Activated CD8-positive, alpha-beta memory T cell treated with anti-CD3 and anti-CD28 coated beads for 48 hours (primary cell): ENCODE data around the gene AMZ1.
"Not testable (repeated sequence)": the region's sequence is repeated elsewhere in the genome, so short reads cannot be mapped to it uniquely, and the experiment has no call there.

Experiments
- DNase-seq, 3 experiments: peaks; one replicate each; pipeline ENCODE4 v3.0.0-alpha.2; 2020; ENCODE audit warnings: low read depth in 2 of 3, low spot score in 2 of 3

The AMZ1 gene

GRCh38 chr7:2689951-2690705 is 2.1 kb downstream of the AMZ1 start:
- DNase-seq, result no peak

DNA sequence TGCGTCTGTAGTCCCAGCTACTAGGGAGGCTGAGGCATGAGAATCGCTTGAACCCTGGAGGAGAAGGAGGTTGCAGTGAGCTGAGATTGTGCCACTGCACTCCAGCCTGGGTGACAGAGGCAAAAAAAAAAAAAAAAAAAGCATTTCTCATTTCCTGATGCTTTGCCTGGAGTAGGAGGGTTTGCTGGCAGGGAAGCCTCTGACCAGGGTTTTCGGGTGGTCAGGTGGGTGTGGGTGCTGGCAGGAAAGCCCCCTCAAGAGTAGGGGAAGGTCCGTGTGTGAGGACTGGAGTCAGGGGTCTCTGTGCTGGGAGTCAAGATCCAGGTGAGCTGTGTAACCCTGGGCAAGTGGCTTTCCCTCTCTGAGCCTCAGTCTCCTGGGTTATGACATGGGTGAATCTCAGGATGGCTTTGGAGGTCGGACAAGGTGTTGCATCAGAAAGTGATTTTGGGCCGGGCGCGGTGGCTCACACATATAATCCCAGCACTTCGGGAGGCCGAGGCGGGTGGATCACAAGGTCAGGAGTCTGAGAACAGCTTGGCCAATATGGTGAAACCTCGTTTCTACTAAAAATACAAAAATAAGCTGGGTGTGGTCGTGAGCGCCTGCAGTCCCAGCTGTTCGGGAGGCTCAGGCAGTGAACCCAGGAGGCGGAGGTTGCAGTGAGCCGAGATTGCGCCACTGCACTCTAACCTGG is 3.2 kb downstream of the AMZ1 start:
- DNase-seq, result no peak

DNA sequence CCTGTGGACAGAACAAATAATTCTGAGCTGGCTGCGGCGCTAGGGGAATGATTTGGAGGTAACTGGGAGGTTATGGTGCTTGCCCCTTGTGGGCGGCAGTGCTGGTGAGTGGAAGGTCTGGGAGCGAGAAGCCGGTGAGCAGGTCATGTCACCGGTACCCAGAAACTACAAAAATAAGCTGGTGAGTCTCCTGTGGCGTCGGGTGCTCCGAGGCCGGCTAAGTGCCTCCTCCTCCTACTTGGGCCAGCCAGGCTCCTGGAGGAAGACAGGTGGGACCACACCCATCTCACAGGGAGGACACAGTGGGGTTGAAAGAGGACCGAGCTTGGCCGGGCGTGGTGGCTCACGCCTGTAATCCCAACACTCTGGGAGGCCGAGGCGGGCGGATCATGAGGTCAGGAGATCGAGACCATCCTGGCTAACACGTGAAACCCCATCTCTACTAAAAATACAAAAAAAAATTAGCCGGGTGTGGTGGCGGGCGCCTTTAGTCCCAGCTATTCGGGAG is 4.0 kb downstream of the AMZ1 start:
- not testable (repeated sequence) for DNase-seq

DNA sequence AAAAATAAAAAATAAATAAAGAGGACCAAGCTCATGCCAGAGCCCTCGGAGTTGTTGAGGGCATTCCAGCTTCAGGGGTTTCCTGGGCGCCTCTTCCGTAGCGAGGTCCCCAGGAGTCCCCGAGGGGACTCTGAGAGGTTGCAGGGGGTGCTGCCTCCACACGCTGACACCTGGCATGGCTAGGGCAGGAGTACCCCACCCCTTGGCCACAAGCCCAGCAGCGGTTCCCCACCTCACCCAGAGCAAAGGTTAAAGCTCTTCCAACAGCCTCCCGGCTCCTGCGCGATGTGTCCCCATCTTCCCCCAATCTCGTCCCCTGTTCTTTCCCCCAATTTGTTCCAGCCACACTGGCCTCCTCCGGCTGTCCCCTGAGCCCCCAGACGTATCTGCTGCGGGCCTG is 4.5 kb downstream of the AMZ1 start:
- no peak for DNase-seq

- not testable (repeated sequence) for DNase-seq
These were observed 5.6 kb downstream of the AMZ1 start for GRCh38 chr7:2693420-2694121.

DNA sequence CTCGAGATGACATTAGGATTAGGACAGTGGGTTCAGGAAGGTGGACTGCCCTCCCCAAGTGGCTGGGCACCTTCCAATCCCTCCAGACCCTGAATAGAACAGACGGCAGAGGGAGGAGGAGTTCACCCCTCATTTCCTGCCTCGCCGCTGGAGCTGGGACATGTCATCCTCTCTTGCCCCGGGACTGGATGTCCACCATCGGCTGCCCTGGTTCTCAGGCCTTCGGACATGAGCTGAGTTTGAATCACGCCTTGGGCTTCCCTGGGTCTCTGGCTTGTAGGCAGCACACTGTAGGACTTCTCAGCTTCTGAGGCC is 6.1 kb downstream of the AMZ1 start:
- not testable (repeated sequence) for DNase-seq

DNA sequence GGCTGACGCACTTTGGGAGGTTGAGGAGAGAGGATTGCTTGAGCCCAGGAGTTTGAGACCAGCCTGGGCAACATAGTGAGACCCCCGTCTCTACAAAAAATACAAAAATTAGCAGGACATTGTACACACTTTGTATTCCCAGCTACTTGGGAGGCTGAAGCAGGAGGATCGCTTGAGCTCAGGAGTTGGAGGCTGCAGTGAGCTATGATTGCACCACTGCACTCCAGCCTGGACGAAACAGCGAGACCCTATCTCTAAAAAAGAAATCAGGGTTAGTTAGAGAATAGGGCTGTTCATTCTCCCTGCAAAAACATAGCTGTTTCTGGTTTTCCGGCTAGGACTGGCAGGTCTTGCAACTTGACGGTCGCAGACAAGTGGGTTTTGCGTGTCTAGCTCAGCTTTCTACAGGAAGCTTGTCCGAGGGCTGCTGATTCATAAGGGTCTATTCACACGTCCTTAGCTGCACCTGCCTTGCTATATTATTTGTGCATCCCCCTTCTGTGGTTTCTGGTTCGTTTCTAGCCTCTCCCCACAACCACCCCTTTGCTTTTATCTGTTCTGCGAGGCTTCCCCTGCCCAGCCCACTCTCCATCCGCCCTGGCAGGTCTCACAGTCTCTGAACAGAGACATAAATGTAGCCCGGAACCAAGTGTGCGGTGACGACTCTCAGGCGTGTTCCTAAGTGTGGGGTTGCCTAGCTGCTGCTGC is 10.7 kb downstream of the AMZ1 start:
- DNase-seq, result peak in 1 of 3 experiments; percentile 67

DNA sequence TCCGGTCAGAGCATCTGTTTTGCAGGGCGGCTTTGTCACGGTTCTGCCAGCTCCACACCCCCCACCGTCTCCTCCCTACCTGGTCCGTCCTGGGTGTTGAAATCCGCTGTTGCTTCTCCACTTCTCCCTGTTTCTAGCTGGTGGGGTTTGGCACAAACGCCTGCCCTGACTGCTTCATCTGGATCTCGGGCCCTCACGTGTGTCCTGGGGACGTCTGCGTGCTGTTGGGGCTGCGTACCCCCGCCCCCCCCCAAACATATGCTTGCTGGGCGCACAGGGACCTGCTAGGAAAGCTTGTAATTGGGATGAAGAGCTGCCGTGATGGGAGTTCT is 11.3 kb downstream of the AMZ1 start:
- no peak for DNase-seq

GRCh38 chr7:2700141-2700850 is 12.3 kb downstream of the AMZ1 start:
- DNase-seq, result no peak

- no peak for DNase-seq
These were observed 13.4 kb downstream of the AMZ1 start for GRCh38 chr7:2701424-2701823.

DNA sequence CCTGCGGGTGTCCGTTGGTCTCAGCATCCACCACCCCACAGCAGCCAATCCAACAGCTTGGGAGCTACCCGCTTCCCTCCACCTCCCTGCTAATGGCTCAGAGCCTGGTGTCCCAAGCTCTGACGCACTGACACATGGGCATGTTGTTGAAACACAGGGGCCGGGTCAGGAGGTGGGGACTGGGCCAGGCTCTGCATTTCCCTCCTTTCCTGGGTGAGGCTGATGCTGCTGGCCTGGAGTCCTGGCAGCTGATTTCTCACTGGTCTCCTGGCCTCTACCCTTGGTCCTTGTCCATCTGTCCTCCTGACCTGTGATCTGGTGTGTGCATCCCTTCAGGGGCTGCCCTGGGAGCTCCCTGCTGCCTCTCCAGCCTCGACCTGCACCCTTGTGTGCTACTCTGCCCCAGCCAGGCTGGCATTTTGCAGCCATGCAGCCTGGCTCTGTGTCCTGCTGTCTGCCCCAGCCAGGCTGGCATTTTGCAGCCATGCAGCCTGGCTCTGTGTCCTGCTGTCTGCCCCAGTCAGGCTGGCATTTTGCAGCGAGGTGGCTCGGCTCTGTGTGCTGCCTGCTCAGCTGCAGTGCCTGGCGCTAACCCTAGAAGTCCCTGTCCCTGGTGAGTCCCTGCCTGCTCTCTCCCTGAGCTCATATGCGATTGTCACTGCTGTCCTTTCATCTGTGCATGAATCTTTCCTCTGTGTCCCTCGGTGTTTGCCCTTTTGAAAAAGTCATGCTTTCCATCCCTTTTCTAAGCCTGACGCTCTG is 14.0 kb downstream of the AMZ1 start:
- no peak for DNase-seq

DNA sequence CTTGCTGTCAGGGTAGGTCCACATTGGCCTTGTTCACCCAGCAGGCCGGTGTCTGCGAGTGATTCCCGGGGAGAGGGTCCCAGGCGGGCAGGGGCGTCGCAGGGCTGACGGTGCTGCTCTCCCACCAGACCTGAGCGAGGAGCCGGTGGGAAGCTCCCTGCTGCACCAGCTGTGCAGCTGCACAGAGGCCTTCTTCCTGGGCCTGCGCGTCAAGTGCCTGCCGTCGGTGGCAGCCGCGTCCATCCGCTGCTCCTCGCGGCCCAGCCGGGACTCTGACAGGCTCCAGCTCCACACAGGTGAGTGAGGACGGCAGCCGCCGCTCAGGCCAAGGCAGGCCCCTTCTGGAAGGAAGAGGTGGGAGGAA is 14.6 kb downstream of the AMZ1 start:
- DNase-seq, result no peak

- no peak for DNase-seq
These were observed 17.5 kb downstream of the AMZ1 start for GRCh38 chr7:2705371-2706096.

GRCh38 chr7:2706685-2707126 is 18.7 kb downstream of the AMZ1 start:
- DNase-seq, result no peak

DNA sequence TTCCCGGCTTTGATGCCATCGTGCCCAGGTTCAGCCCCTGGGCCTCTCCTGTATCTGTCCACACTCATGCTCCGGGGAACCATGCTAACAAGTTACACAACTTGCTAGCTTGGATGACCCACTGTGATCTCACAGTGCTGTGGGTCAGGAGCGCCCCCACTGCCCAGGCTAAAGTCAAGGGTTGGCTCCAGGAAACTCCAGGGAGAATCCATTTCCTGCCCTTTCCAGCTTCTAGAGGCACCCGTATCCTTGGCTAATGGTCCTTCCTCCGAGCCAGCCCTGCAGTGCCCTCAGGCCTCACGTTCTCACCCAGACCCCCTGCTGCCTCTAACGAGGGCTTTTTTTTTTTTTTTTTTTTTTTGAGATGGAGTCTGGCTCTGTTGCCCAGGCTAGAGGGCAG is 19.5 kb downstream of the AMZ1 start:
- DNase-seq, result no peak

GRCh38 chr7:2708041-2708440 is 20.0 kb downstream of the AMZ1 start:
- no peak for DNase-seq

DNA sequence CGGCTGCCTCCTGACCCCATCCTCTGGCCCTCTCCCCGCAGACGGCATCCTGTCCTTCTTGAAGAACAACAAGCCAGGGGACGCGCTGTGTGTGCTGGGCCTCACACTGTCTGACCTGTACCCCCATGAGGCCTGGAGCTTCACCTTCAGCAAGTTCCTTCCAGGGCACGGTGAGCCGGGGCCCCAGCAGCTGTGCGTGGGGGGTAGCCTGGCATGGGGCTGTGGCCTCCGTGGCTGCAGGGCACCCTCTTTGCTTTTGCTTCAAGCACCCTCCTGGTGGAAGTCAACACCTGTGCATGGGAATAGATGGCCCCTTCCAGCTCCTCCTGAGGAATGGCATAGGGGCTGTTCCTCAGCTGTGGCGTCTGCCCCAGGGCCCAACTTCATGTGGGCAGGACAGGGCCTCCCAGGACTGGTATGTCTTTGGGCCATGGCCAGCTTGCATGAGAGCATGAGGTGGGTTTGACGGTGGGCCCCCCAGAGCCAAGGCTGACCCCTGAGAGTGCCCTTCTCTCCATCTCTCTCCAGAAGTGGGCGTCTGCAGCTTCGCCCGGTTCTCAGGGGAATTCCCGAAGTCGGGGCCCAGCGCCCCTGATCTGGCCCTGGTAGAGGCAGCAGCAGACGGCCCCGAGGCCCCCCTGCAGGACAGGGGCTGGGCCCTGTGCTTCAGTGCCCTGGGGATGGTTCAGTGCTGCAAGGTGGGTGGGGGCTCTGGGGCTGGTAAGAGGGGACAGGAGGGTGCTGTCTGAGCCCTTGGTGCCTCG is 20.7 kb downstream of the AMZ1 start:
- no peak for DNase-seq

GRCh38 chr7:2709553-2710285 is 21.7 kb downstream of the AMZ1 start:
- DNase-seq, result peak; percentile 59 to 64 (median 60)
